Measurements from ENCODE around the gene VTI1B.
"Not testable (repeated sequence)": the region's sequence is repeated elsewhere in the genome, so short reads cannot be mapped to it uniquely, and the experiment has no call there.

Gene VTI1B

DNA sequence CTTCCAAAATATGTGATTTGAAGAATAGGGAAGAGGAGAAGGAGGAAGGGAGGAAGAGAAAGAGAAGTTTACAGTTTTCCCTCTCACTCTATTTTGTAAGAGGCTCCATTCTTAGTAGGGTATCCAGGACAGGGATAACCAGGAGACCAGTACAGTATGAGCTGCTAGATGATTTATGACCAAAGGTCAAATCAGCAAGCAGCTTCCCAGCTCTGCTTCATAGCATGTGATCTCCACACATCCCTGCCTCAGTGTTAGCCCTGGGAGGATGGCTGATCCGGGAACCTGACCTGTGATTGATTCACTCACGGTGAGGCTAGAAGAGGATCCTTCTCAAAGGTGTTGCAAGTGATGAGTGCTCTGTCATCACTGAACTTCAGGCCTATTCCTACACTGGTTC, 43.8 kb upstream of the VTI1B start:
- H3K9ac ChIP-seq, result no peak overlapping the region
- H3K27me3 ChIP-seq (ENCODE audit: control insufficient read depth, insufficient read depth, low read length), result no peaks in the 10 kb centered on the region
- no peak overlapping the region for H3K4me3 ChIP-seq (ENCODE audit: low read depth, low read length)
- no peak overlapping the region for H3K27ac ChIP-seq
- H3K36me3 ChIP-seq (ENCODE audit: control insufficient read depth, insufficient read depth, low read length), result no peaks in the 10 kb centered on the region
- no peaks in the 10 kb centered on the region for H3K9me3 ChIP-seq (ENCODE audit: control insufficient read depth, low read length)
- no peaks in the 10 kb centered on the region for H3K79me2 ChIP-seq
- H3K4me2 ChIP-seq (ENCODE audit: low read length), result no peak overlapping the region
- no peaks in the 10 kb centered on the region for H3K4me1 ChIP-seq
- no peak overlapping the region for H2AFZ ChIP-seq
- TF ChIP-seq, protein P1, sequence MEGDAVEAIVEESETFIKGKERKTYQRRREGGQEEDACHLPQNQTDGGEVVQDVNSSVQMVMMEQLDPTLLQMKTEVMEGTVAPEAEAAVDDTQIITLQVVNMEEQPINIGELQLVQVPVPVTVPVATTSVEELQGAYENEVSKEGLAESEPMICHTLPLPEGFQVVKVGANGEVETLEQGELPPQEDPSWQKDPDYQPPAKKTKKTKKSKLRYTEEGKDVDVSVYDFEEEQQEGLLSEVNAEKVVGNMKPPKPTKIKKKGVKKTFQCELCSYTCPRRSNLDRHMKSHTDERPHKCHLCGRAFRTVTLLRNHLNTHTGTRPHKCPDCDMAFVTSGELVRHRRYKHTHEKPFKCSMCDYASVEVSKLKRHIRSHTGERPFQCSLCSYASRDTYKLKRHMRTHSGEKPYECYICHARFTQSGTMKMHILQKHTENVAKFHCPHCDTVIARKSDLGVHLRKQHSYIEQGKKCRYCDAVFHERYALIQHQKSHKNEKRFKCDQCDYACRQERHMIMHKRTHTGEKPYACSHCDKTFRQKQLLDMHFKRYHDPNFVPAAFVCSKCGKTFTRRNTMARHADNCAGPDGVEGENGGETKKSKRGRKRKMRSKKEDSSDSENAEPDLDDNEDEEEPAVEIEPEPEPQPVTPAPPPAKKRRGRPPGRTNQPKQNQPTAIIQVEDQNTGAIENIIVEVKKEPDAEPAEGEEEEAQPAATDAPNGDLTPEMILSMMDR (IDR thresholded peaks at IDR 0.05), result no peak

DNA sequence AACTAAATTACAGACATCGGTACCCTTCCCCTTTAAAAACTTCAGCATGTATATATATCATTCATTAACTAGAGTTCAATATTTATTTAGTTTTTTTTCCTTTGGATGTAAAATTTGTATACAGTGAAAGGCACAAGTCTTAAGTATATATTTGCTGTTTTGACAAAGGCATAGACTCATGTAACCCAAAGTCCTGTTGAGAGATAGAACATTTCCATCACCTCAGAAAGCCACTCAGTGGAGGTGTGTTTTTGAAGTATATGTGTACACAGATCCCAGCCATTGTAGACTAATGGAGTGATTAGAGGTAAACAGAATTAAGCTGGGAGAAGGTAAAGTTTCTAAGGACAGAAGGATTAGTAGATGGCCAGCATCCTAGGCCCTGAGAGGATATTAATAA, 42.6 kb upstream of the VTI1B start:
- no peak overlapping the region for H3K27ac ChIP-seq
- no peaks in the 10 kb centered on the region for H3K27me3 ChIP-seq (ENCODE audit: control insufficient read depth, insufficient read depth, low read length)
- no peaks in the 10 kb centered on the region for H3K4me1 ChIP-seq
- H3K36me3 ChIP-seq (ENCODE audit: control insufficient read depth, insufficient read depth, low read length), result no peaks in the 10 kb centered on the region
- no peak overlapping the region for H3K9ac ChIP-seq
- H3K4me3 ChIP-seq (ENCODE audit: low read depth, low read length), result no peak overlapping the region
- no peak overlapping the region for H2AFZ ChIP-seq
- no peaks in the 10 kb centered on the region for H3K9me3 ChIP-seq (ENCODE audit: control insufficient read depth, low read length)
- no peak overlapping the region for H3K4me2 ChIP-seq (ENCODE audit: low read length)
- H3K79me2 ChIP-seq, result no peaks in the 10 kb centered on the region
- TF ChIP-seq, protein P1 (IDR thresholded peaks at IDR 0.05), result no peak

DNA sequence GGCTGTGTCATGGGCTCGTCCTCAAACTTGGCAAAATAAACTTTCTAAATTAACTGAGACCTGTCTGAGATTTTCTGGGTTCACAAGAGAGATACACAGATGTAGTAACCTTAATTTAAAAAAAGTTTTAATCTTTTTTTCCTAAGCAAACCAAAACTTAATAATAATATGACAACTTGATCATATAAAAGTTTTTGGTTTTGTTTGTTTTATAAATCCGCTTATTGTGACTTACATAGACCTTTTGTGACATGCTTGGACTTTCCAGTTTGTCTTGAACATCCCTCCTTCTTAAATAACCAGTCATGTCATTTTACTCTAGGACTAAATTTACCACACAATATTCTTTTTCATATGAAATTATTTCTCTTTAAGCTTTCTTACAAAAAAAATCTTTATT, 35.8 kb upstream of the VTI1B start:
- H3K79me2 ChIP-seq, result no peaks in the 10 kb centered on the region
- no peak overlapping the region for H3K9ac ChIP-seq
- TF ChIP-seq, protein P1 (IDR thresholded peaks at IDR 0.05), result no peak
- H3K36me3 ChIP-seq (ENCODE audit: control insufficient read depth, insufficient read depth, low read length), result no peaks in the 10 kb centered on the region
- H3K4me2 ChIP-seq (ENCODE audit: low read length), result no peak overlapping the region
- H2AFZ ChIP-seq, result no peak overlapping the region
- H3K9me3 ChIP-seq (ENCODE audit: control insufficient read depth, low read length), result no peaks in the 10 kb centered on the region
- H3K4me1 ChIP-seq, result no peaks in the 10 kb centered on the region
- no peaks in the 10 kb centered on the region for H3K27me3 ChIP-seq (ENCODE audit: control insufficient read depth, insufficient read depth, low read length)
- H3K4me3 ChIP-seq (ENCODE audit: low read depth, low read length), result no peak overlapping the region
- no peak overlapping the region for H3K27ac ChIP-seq

DNA sequence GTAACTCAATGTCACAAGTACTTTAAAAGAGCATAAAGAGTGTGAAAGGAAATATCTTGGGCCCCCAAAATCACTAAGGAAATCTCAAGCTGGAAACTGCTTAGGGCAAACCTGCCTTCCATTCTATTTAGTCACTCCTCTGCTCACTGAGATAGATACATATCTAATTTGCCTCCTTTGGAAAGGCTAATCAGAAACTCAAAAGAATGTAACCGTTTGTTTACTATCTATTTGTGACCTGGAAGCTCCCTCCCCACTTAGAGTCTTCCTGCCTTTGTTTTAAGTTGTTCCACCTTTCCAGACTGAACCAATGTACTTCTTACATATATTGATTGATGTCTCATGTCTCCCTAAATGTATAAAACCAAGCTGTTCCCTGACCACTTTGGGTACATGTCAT, 35.4 kb upstream of the VTI1B start:
- H2AFZ ChIP-seq; H3K9ac ChIP-seq; H3K9me3 ChIP-seq (ENCODE audit: control insufficient read depth, low read length); H3K27me3 ChIP-seq (ENCODE audit: control insufficient read depth, insufficient read depth, low read length); H3K4me2 ChIP-seq (ENCODE audit: low read length); H3K27ac ChIP-seq; H3K36me3 ChIP-seq (ENCODE audit: control insufficient read depth, insufficient read depth, low read length); H3K79me2 ChIP-seq; H3K4me1 ChIP-seq; H3K4me3 ChIP-seq (ENCODE audit: low read depth, low read length): not testable (repeated sequence)

DNA sequence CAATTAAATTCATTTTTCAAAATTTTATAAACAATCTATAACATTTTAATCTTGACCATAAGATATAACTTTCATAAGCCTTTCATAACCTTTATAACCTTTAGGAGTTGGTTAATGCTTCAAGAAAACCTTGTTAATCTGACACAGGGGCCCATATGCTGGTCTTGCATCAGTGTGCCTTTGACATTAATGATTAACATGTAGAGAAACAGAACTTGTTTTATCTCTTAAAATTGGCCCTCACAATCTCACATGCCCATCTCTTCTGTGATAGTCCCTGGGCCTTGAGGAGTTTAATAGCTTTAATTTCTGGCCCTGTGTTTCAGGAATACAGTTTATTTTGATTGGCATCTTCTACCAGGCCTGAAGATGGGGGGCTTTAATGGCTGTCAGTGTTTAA, 34.9 kb upstream of the VTI1B start:
- not testable (repeated sequence) for H3K27me3 ChIP-seq (ENCODE audit: control insufficient read depth, insufficient read depth, low read length); H3K4me2 ChIP-seq (ENCODE audit: low read length); H3K9me3 ChIP-seq (ENCODE audit: control insufficient read depth, low read length); H3K27ac ChIP-seq; H3K4me1 ChIP-seq; H3K4me3 ChIP-seq (ENCODE audit: low read depth, low read length); H2AFZ ChIP-seq; H3K36me3 ChIP-seq (ENCODE audit: control insufficient read depth, insufficient read depth, low read length); H3K9ac ChIP-seq; H3K79me2 ChIP-seq

DNA sequence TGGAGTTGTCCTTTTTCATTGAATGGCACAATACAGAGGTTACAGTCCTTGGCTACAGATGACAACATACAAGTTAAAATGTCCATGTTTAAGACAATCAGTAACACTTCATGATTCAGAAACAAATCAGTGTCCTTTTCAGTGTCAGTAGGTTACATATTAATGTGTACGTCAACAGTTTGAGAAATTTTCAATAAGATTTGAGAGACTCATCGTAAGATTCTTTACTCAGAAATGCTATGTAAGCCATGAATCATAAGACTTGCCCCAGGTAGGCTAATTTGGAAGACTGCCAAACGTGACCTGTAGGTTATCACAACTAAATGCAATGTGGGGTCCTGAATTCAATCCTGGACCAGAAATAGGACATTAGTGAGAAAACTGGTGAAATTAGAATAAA, 30.8 kb upstream of the VTI1B start:
- Histone ChIP-seq H3K27ac (no peak overlapping the region), H3K36me3 (ENCODE audit: control insufficient read depth, insufficient read depth, low read length) (no peaks in the 10 kb centered on the region), H3K79me2 (no peaks in the 10 kb centered on the region), H3K4me2 (ENCODE audit: low read length) (no peak overlapping the region), H3K4me1 (no peaks in the 10 kb centered on the region), H3K9ac (no peak overlapping the region), H2AFZ (no peak overlapping the region), H3K9me3 (ENCODE audit: control insufficient read depth, low read length) (no peaks in the 10 kb centered on the region), H3K4me3 (ENCODE audit: low read depth, low read length) (no peak overlapping the region), H3K27me3 (ENCODE audit: control insufficient read depth, insufficient read depth, low read length) (no peaks in the 10 kb centered on the region)
- TF ChIP-seq, protein P1 (IDR thresholded peaks at IDR 0.05), result no peak

All from parathyroid adenoma (tissue), 2 donors.